ENCODE results near the gene C2CD4C. TPM values are rescaled to one million over a fixed set of nuclear protein-coding genes. Genes with fewer than 3 reads are reported as not detected.

Gene C2CD4C
- total RNA-seq, 4 donors from 2014 or later: 0.54 to 14.7 (median 4.9) TPM

- H3K4me1 ChIP-seq: peaks cover under 1 to 3% of the 10 kb centered on the region in 2 donors
- WGBS, 2 donors: 79 to 90% methylated on average over 10 to 14 of the region's 14 CpGs
- H3K9me3 ChIP-seq: no peaks in the 10 kb centered on the region
- no peak for DNase-seq
- no peaks in the 10 kb centered on the region for H3K27me3 ChIP-seq
- intact Hi-C loops (cut with DNase I): no loop called here
- H3K4me3 ChIP-seq (replicated peaks in 1 of 3): no peak overlapping the region
- H3K27ac ChIP-seq: no peak overlapping the region
- TF ChIP-seq POLR2A (IDR thresholded peaks at IDR 0.05) (no peak), CTCF (IDR thresholded peaks at IDR 0.05) (no peak)
- H3K36me3 ChIP-seq: no peaks in the 10 kb centered on the region
Measured at GRCh38 chr19:378706-379105, 30.2 kb downstream of the C2CD4C start.

- no peak for TF ChIP-seq CTCF (IDR thresholded peaks at IDR 0.05)
- no peak for TF ChIP-seq POLR2A (IDR thresholded peaks at IDR 0.05)
- no peaks in the 10 kb centered on the region for H3K9me3 ChIP-seq
- DNase-seq: no peak
- intact Hi-C loops (cut with DNase I): no loop called here
- H3K36me3 ChIP-seq: no peaks in the 10 kb centered on the region
- H3K27me3 ChIP-seq: no peaks in the 10 kb centered on the region
- H3K27ac ChIP-seq: no peak overlapping the region
- 61 to 76% methylated on average over 26 to 27 of the region's 38 CpGs for WGBS, 2 donors
- H3K4me3 ChIP-seq (replicated peaks in 1 of 3): no peak overlapping the region
- H3K4me1 ChIP-seq: no peaks in the 10 kb centered on the region
Measured at GRCh38 chr19:377801-378581, 31.0 kb downstream of the C2CD4C start.

GRCh38 chr19:376111-376470, 32.9 kb downstream of the C2CD4C start:
- intact Hi-C loops (cut with DNase I): no loop called here
- no peak for TF ChIP-seq CTCF (IDR thresholded peaks at IDR 0.05)
- TF ChIP-seq POLR2A (IDR thresholded peaks at IDR 0.05): no peak
- no peak for DNase-seq
- no peak overlapping the region for H3K4me3 ChIP-seq (replicated peaks in 1 of 3)
- H3K4me1 ChIP-seq: no peaks in the 10 kb centered on the region
- no peak overlapping the region for H3K27ac ChIP-seq
- no peaks in the 10 kb centered on the region for H3K27me3 ChIP-seq
- H3K9me3 ChIP-seq: no peaks in the 10 kb centered on the region
- H3K36me3 ChIP-seq: no peaks in the 10 kb centered on the region
- 85 to 92% methylated on average over 6 to 8 of the region's 8 CpGs for WGBS, 2 donors

- DNase-seq: no peak
- no peak overlapping the region for H3K4me3 ChIP-seq (replicated peaks in 1 of 3)
- no peak for TF ChIP-seq POLR2A (IDR thresholded peaks at IDR 0.05)
- TF ChIP-seq CTCF (IDR thresholded peaks at IDR 0.05): no peak
- no peaks in the 10 kb centered on the region for H3K9me3 ChIP-seq
- WGBS, 2 donors: 80% methylated on average over 37 to 43 of the region's 43 CpGs
- no peaks in the 10 kb centered on the region for H3K4me1 ChIP-seq
- no peak overlapping the region for H3K27ac ChIP-seq
- H3K36me3 ChIP-seq: no peaks in the 10 kb centered on the region
- no peaks in the 10 kb centered on the region for H3K27me3 ChIP-seq
- intact Hi-C loops (cut with DNase I): no loop called here
Measured at GRCh38 chr19:375395-376110, 33.4 kb downstream of the C2CD4C start.

- intact Hi-C loops (cut with DNase I): no loop called here
- Histone ChIP-seq H3K4me1 (no peaks in the 10 kb centered on the region), H3K9me3 (no peaks in the 10 kb centered on the region), H3K4me3 (replicated peaks in 1 of 3) (no peak overlapping the region), H3K36me3 (no peaks in the 10 kb centered on the region), H3K27ac (no peak overlapping the region), H3K27me3 (no peaks in the 10 kb centered on the region)
- 57 to 75% methylated on average over 17 of the region's 17 CpGs for WGBS, 2 donors
- no peak for DNase-seq
- TF ChIP-seq POLR2A (IDR thresholded peaks at IDR 0.05): no peak
Measured at GRCh38 chr19:374886-375235, 34.1 kb downstream of the C2CD4C start.
